Prostate gland (tissue), 2 donors: ENCODE measurements around the gene FAM181B. TPM values are rescaled to one million over a fixed set of nuclear protein-coding genes. Genes with fewer than 3 reads are reported as not detected.

Source experiments
- small RNA-seq, 2 donors: library from RNA; depleted of rRNA; stranded (forward); fragments of <200 nt; gene quantifications; one replicate each; pipeline ENCODE3, GENCODE V24; 2016
- total RNA-seq, 2 donors: library from RNA; depleted of rRNA; stranded (reverse); fragments of >200 nt; gene quantifications; one replicate each; pipeline ENCODE4 v1.1.0, GENCODE V29; 2016

Gene FAM181B
- total RNA-seq, 2 donors from 2014 or later = 0.85 to 2.0 TPM

Small RNA genes lying within 50 kb of the gene (small RNA-seq; reads per million reads assigned to genes)
- 0 to 0.09 reads per million in 2 donors for gene RPS28P7

Other genes with a start within 250 kb of the FAM181B start
- gene PRCP, start 166.6 kb upstream of the FAM181B start, total RNA-seq = 10 to 100 TPM; 41.8 to 67.7 TPM
- 1 to 10 TPM; 1.3 to 6.5 TPM for gene DDIAS, start 167.9 kb upstream of the FAM181B start, total RNA-seq